Keratinocyte (primary cell): ENCODE data around the gene RASAL2. TPM values are rescaled to one million over a fixed set of nuclear protein-coding genes. Genes with fewer than 3 reads are reported as not detected.

Experiments
- DNase-seq: peaks from one replicate; pipeline ENCODE4 v3.0.0-alpha.2; 2011; ENCODE audit warnings: low read depth, missing footprints, low spot score
- FAIRE-seq: peaks from 2 replicates; lab custom pipeline; 2011; peaks lifted over from hg19 to GRCh38; lab: Jason Lieb, UNC
- H2AFZ ChIP-seq: 2 replicates; pipeline ENCODE4 v1.6.0; 2012; ENCODE audit warnings: low read length, control low read depth, inconsistent platforms; ENCODE audit not compliant: control insufficient read depth
- H3K27ac ChIP-seq: 2 replicates; pipeline ENCODE4 v1.5.1; 2011; ENCODE audit warnings: low read length; ENCODE audit not compliant: control insufficient read depth, insufficient read depth
- H3K27me3 ChIP-seq: 3 replicates; pipeline ENCODE4 v1.6.0; 2011; ENCODE audit warnings: low read length; ENCODE audit not compliant: control insufficient read depth, insufficient read depth; ENCODE audit errors: extremely low read depth
- H3K36me3 ChIP-seq, 2 experiments: 2 replicates in 1 of 2; 3 replicates in 1 of 2; pipeline ENCODE4 v1.5.1; 2011; ENCODE audit warnings: low read length in 2 of 2, mild to moderate bottlenecking in 1 of 2; ENCODE audit not compliant: control insufficient read depth in 2 of 2, insufficient read depth in 2 of 2; ENCODE audit errors: extremely low read depth in 1 of 2
- H3K4me1 ChIP-seq: 3 replicates; pipeline ENCODE4 v1.5.1; 2011; ENCODE audit warnings: low read length; ENCODE audit not compliant: control insufficient read depth, insufficient read depth; ENCODE audit errors: extremely low read depth
- H3K4me2 ChIP-seq: 3 replicates; pipeline ENCODE4 v1.6.0; 2011; ENCODE audit warnings: low read depth, low read length; ENCODE audit not compliant: control insufficient read depth, insufficient read depth; ENCODE audit errors: extremely low read depth
- H3K4me3 ChIP-seq, 3 experiments: fragments of 200-600 bp in 1 of 3; sonication (generic) in 1 of 3; 2 replicates in 2 of 3; 3 replicates in 1 of 3; pipeline ENCODE4 v1.5.1; 2011 to 2016; ENCODE audit warnings: low read length in 3 of 3, mild to moderate bottlenecking in 3 of 3, control low read depth in 2 of 3, inconsistent platforms in 1 of 3, low read depth in 1 of 3, mixed read lengths in 1 of 3, mixed run types in 1 of 3, moderate library complexity in 1 of 3; ENCODE audit not compliant: control insufficient read depth in 2 of 3, insufficient read depth in 2 of 3; ENCODE audit errors: extremely low read depth in 1 of 3
- H3K79me2 ChIP-seq: 2 replicates; pipeline ENCODE4 v1.6.0; 2012; ENCODE audit warnings: low read length; ENCODE audit not compliant: control insufficient read depth, insufficient read depth
- H3K9ac ChIP-seq: 3 replicates; pipeline ENCODE4 v1.6.0; 2011; ENCODE audit warnings: low read length; ENCODE audit not compliant: control insufficient read depth, insufficient read depth; ENCODE audit errors: extremely low read depth
- H3K9me1 ChIP-seq: 3 replicates; pipeline ENCODE4 v1.6.0; 2011; ENCODE audit warnings: low read length; ENCODE audit not compliant: control insufficient read depth, insufficient read depth; ENCODE audit errors: extremely low read depth
- H3K9me3 ChIP-seq: 2 replicates; pipeline ENCODE4 v1.5.1; 2012; ENCODE audit warnings: low read depth, low read length; ENCODE audit not compliant: control insufficient read depth
- H4K20me1 ChIP-seq: 3 replicates; pipeline ENCODE4 v1.6.0; 2011; ENCODE audit warnings: low read length; ENCODE audit not compliant: control insufficient read depth, insufficient read depth; ENCODE audit errors: extremely low read depth
- EZH2 ChIP-seq: IDR thresholded peaks from one replicate; pipeline ENCODE4 v1.6.1; 2012; ENCODE audit warnings: inconsistent platforms, mild to moderate bottlenecking, low read length, moderate library complexity
- dilution Hi-C: fragments of 300-500 bp; cut with MboI; formaldehyde crosslinking; loops from one replicate; pipeline ENCODE4 v1.7.0; 2020; ENCODE audit warnings: low sequenced_read_pairs; ENCODE audit not compliant: extremely low pct_ligation_motif_present
- polyA plus RNA-seq, 5 experiments: library from polyadenylated mRNA; depleted of rRNA in 3 of 5; stranded (reverse) in 3 of 5; stranded (forward) in 1 of 5; unstranded in 1 of 5; fragments of >200 nt; gene quantifications; 1 replicate in 1 of 5; 2 replicates in 3 of 5; 3 replicates in 1 of 5; pipeline versions ENCODE4 v1.2.1 to v1.2.3, GENCODE V29; 2011 to 2012; ENCODE audit warnings: missing spikeins in 2 of 5, low read depth in 1 of 5, low replicate concordance in 1 of 5
- TF ChIP-seq, protein P1 (sequence below), 3 experiments: IDR thresholded peaks in 1 of 3; conservative IDR thresholded peaks in 1 of 3; optimal IDR thresholded peaks in 1 of 3; 2 replicates in 2 of 3; 3 replicates in 1 of 3; pipeline versions ENCODE3 to v1.5.1; 2011; ENCODE audit warnings: low read length in 3 of 3, mild to moderate bottlenecking in 3 of 3, moderate library complexity in 2 of 3, control low read depth in 1 of 3, inconsistent platforms in 1 of 3; ENCODE audit not compliant: insufficient read depth in 2 of 3; ENCODE audit errors: extremely low read depth in 1 of 3

Gene RASAL2
- polyA plus RNA-seq, 1 donor (not counting 4 experiments of a cell fraction or from before 2014, with no cell fraction given): 27.2 TPM

DNA sequence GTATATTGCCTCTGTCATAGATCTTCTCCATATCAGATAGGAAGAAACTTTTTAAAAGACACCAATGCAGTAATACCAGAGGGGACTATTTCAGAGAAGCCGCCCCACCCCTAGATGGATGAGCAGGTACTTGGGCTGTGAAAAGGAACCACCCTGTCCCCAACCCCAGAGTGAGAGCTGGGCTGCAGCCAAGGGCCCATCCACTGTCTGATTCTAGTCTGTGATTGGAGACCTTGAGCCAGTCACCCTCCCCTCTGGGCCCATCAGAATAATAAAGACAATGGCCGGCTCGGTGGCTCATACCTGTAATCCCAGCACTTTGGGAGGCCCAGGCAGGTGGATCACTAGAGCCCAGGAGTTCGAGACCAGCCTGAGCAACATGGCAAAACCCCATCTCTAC, 397.8 kb downstream of the RASAL2 start:
- Histone ChIP-seq H3K9me1 (no peaks in the 10 kb centered on the region), H4K20me1 (no peaks in the 10 kb centered on the region), H2AFZ (no peak overlapping the region), H3K27ac (no peak overlapping the region), H3K9me3 (no peaks in the 10 kb centered on the region), H3K27me3 (no peaks in the 10 kb centered on the region), H3K79me2 (no peaks in the 10 kb centered on the region), H3K4me2 (no peak overlapping the region), H3K36me3 (no peaks in the 10 kb centered on the region), H3K4me3 (no peak overlapping the region), H3K4me1 (peaks cover 2% of the 10 kb centered on the region), H3K9ac (no peak overlapping the region)
- no peak for FAIRE-seq
- DNase-seq: no peak
- TF ChIP-seq, protein P1, sequence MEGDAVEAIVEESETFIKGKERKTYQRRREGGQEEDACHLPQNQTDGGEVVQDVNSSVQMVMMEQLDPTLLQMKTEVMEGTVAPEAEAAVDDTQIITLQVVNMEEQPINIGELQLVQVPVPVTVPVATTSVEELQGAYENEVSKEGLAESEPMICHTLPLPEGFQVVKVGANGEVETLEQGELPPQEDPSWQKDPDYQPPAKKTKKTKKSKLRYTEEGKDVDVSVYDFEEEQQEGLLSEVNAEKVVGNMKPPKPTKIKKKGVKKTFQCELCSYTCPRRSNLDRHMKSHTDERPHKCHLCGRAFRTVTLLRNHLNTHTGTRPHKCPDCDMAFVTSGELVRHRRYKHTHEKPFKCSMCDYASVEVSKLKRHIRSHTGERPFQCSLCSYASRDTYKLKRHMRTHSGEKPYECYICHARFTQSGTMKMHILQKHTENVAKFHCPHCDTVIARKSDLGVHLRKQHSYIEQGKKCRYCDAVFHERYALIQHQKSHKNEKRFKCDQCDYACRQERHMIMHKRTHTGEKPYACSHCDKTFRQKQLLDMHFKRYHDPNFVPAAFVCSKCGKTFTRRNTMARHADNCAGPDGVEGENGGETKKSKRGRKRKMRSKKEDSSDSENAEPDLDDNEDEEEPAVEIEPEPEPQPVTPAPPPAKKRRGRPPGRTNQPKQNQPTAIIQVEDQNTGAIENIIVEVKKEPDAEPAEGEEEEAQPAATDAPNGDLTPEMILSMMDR (optimal IDR thresholded peaks at IDR 0.05 in 1 of 3, IDR thresholded peaks at IDR 0.05 in 1 of 3, conservative IDR thresholded peaks at IDR 0.05 in 1 of 3; ENCODE audit: extremely low read depth in 1 of 3, insufficient read depth in 2 of 3, low read length in 3 of 3): no peak
- TF ChIP-seq EZH2: no peak
- dilution Hi-C loops: no loop called here

DNA sequence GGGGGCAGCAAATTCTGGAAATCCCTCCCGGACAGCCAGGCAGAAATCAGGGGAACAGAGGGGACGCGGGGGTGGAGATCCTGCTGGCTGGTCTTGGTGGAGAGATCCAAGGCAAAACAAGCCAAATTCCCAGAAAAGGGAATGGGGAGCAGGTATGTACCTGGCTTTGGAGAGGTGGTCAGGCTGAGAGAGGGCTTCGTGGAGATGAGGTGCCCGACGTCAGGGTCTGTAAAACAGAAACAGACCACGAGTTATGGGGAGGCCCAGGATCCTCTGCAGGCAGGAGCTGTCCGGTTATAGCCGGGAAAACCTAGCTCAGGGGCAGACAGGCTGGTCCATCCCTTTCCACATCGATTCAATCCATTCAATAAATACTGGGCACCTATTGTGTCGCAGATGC, 398.4 kb downstream of the RASAL2 start:
- Histone ChIP-seq H3K9ac (no peak overlapping the region), H3K4me1 (peaks cover 2% of the 10 kb centered on the region), H3K27ac (no peak overlapping the region), H3K9me3 (no peaks in the 10 kb centered on the region), H3K27me3 (no peaks in the 10 kb centered on the region), H3K36me3 (no peaks in the 10 kb centered on the region), H4K20me1 (no peaks in the 10 kb centered on the region), H2AFZ (no peak overlapping the region), H3K79me2 (no peaks in the 10 kb centered on the region), H3K4me3 (no peak overlapping the region), H3K4me2 (no peak overlapping the region), H3K9me1 (no peaks in the 10 kb centered on the region)
- TF ChIP-seq EZH2: no peak
- TF ChIP-seq, protein P1 (optimal IDR thresholded peaks at IDR 0.05 in 1 of 3, IDR thresholded peaks at IDR 0.05 in 1 of 3, conservative IDR thresholded peaks at IDR 0.05 in 1 of 3; ENCODE audit: extremely low read depth in 1 of 3, insufficient read depth in 2 of 3, low read length in 3 of 3): no peak
- FAIRE-seq (no peak), DNase-seq (no peak)
- dilution Hi-C loops: no loop called here
